HG02970 (cell line): ENCODE results near the gene PTK6.
A peak's percentile ranks its signal among the peaks of the same experiment; 100 is the strongest.

Experiments used
- ATAC-seq: cut with Tn5 transposase; IDR thresholded peaks from one replicate; pipeline ENCODE4 v1.9.1; 2021; ENCODE audit warnings: mild to moderate bottlenecking, moderate library complexity, moderate number of reproducible peaks; ENCODE audit not compliant: unreplicated experiment, low FRiP score

PTK6 gene

DNA sequence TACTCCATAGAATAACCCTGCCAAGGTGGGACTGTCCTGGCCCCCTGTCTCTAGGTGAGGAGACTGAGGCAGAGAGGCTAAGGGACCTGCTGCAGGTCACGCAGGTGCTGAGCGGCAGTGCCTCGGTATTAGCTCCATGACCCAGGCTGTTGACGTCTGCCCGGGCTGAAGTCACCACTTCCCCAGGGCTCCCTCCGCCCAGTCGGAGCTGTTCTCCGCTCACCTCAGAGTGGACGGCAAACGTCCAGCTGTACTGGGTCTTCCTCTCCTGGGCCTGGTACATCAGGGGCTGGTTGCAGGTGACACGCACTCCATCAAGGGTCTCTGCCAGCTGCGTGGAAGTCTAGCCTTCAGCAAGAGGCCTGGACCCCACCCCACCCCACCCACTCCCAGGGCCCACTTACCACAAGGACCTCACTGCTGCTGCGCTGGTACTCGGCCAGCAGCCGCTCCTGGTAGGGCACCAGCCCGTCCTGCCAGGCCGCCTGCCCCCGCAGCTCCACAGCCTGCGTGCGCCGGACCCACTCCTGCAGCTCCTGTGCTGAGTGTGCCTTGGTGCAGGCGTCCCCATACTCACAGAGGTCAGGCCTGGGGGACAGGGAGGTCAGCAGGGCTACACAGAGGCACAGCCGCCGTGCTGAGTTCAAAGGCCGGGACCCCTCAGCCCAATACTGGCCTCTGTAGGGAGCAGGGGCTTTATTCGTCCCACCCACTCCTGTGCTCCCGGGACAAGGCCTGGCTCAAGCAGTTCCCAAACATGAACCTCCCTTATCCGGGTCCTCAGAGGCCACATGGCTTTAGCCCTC is 33.3 kb upstream of the PTK6 start:
- ATAC-seq, result no peak

DNA sequence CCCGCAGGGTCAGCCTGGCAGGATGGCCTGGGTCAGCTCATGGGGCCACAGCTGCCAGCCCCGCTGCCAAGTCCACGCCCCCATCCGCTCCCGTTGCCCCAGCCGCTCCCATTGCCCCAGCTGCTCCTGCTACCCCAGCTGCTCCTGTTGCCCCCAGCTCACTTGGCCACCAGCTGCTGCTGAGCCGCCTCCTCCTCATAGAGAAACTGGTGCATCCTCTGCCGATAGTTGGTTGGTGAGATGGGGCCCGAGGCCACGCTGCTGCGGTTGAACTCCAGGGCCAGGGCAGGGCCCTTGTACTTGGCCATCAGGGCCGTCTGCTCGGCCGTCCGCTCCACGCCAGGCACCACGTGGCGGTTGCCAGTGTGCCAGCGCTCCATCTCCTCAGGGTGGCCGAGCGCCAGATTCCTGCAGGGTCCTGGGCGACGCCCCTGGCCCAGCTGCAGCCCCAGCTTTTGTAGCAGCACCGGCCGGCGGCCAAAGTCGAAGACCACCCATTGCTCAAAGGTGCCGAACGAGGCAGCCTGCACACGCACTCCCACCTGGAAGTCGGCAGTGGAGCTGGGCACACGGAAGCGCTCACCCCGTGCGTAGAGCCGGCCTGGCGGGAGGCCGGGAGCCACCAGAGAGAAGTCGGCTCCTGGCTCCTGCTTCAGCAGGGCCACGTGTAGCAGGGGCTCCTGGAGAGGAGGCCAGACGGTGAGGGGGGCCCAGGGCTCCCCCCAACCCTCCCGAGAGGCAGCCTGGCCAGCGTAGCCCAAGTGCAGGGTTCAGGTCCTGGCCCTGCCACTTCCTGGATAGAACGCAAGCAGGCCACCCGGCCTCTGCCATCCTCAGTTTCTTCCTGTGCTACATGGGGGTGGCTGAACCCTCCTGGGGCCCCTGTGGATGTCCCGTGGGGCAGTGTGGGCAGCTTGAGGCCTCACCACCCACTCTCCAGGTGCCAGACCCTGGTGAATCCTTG is 32.1 kb upstream of the PTK6 start:
- ATAC-seq, result no peak

DNA sequence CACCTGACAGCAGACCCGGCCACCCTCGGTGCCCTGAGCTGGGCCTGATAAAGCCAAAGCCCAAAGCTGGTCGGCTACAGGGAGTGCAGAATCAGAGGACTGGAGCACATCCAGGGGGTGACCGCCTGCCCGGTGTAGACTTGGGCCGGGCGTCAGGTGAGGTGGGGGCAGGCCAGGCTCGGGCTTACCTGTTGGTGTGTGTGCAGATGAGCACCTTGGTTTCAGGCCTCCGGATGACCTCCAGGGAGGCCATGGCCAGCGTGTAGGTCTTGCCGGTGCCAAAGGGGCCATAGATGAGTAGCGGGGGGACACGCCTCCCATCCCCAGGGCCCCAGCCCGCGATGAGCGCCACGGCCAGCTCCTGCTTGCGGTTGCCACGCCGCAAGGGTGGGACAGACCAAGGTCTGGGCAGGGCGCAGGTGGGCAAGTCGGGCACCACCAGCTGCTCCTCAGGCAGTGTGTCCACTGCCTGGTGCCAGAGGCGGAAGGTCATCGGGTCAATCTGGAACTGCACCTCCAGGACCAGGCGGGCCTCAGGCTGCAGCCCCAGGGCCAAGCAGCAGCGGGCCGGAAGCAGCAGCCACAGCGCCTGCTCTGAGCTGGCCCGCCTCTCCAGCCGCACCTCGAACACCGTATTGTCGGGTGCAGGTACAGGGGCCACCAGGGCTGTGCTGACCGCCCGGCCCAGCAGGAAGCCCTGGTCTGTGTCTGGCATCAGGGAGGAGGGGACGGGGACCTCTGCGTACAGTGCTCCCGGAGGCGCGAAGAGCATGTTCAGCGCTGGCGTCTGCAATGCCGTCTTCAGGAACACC is 31.2 kb upstream of the PTK6 start:
- ATAC-seq, result peak; percentile 39

DNA sequence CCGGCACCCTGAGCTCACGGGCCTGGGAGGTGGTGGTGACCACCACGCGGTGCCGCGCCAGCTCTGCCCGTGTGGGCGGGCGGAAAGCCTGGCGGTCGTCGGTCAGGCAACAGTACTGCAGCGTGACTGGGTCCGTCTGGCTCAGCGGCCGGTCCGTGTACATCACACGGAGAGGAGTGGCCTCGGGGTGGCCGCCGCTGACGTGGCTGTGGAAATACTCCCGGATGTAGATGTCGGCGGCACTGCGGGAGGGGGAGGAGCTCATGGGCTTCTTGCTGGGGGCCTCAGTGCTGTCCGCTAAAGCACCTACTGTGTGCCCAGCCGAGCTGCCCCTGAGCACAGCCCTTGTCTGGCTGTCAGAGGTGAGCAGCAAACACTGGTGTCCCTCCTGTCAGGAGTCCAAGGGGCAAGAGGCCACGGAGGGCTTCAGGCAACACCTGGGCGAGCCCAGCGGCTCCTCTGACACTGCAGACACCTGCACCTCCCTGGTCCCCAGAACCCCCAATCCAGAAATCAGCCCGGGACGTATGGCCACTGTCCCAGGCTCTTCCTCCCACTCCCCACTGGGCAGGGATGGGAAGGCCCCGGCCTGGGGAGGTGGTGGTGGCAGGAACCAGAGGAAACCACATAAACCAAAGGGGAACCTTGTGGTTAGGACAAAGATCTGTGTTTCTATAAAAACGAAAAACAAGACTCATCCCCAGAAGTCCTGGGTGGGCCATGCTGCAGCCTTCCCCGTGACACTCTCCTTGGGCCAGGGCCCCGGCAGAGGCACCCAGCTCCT is 30.4 kb upstream of the PTK6 start:
- peak; percentile 62 for ATAC-seq

DNA sequence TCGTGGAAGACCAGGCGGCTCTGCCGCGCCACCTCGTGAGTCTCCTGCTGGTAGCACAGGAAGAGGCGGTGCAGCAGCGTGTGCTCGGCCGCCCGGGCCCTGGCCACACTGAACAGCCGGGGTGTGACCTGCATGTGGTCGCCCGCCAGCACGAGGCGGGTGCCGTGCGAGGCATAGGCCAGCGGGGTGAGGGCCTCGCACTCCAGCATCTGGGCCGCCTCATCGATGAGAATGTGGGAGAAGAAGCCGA is 29.9 kb upstream of the PTK6 start:
- ATAC-seq, result no peak

DNA sequence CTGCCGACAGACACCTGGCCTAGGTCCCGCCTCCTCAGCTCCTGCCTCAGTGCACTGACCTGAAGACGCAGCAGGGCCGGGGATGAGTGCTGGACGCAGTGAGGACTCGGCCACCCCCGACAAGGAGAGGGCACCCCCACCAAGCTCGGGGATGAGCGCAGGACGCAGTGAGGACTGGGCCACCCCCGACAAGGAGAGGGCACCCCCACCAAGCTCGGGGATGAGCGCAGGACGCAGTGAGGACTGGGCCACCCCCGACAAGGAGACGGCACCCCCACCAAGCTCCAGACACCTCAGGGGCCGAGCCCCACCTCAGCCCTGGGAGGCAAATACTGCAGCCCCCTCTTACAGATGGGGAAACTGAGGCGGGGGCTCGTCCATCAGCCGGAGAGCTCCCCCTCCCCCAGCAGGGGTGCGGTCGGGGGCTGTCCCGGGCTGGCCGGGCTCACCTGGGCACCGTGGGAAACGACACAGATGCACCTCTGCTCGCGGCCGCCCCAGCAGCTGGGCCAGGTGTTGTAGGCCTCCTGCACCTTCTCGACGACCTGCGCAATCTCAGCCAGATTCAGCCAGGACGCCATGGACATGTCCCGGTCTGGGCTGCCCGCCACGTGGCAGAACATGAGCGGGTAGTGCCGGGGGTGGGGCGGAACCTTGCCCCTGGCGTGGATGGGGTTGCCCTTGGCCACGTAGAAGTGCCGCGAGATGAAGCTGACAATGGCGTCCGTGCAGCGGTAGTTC is 29.4 kb upstream of the PTK6 start:
- ATAC-seq, result no peak

DNA sequence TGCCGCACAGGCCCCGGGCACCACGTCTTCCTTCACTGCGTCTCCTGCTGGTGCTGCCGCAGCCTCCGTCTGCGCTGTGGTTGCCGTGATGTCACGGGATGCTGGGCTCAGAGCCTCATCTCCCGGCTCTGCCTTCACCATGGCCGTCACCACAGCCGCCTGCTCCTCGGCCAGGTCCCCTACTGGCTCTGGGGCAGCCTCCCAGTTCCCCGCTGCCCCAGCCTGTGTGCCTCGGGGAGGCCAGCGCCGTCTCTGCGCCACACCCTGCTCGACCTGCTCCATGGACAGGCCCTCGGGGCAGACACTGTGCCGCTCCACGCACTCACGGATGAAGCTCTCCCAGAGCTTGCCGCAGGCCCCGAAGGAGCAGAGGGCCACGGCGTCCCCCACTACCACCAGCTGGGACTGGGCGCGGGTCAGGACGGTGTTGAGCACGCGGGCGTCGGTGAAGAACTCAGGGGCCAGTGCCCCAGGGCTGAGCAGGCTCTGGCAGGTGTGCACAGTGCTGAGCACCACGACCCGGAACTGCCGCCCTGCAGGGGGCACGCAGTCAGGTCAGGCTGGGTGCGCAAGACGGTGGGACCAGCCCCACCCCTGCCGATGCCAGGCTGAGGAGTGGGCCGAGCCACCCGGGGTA is 28.6 kb upstream of the PTK6 start:
- ATAC-seq, result no peak

DNA sequence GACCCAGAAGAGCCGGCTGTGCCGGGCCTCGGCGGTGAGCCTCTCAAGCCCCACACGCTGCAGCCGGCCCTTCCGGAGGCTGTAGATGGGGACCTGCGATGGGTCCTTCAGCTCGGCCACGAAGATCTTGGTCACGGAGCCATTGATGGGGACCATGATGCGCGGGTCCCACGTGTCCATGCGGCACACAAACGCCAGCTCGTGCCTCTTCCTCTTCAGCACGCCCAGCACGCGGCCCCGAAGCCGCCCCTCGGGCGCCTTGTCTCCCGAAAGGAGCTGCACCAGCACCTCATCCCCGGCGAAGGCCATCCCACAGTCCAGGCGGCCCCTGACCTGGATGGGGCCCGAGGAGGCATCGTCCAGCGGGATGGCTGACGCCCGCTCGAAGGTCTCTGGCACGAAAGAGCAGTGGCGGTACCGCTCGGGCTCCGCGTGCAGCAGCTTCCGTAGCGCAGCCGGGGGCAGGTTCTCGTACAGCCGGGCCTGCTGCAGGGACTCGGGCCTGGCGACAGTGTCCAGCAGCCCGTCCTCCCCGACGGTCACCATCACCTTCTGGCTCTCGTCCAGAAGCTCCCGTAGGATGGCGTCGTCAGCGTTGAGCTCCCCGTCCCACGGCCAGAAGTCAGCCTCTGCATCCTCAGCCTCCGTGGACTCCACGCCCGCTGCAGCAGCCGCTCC is 28.0 kb upstream of the PTK6 start:
- ATAC-seq, result no peak

DNA sequence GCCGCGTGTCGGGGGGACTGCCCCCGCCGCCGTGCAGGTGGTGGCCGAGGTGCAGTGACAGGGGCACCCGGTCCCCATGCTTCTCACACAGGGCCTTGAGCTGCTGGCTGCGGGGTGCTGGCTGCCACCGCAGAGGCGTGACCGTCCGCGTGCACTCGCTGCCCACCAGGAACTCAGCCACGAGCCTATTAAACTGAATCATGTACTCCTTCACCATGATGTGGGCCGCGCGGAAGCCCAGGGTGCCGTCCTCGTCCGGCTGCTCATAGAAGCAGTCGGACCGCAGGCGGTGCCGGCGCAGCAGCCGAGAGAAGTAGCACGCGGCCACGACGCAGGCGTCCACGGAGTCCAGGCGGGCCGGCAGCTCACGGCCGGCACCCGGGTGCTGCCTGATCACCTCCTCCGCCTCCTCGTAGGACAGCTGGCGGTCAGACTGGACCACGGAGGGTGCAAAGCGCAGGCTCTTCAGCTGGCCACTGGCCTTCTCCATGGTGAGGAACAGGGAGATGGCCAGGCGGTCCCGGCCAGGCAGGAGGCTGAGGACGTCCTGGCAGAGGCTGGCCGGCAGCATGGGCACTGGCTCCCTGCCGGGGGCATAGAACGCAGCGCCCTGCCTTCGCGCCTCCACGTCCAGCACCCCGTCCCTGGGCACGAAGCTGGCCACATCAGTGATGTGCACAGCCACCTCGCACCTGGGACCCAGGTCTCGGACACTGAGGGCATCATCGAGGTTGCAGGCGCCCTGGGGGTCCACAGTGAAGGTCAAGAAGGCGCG is 27.0 kb upstream of the PTK6 start:
- ATAC-seq, result no peak

DNA sequence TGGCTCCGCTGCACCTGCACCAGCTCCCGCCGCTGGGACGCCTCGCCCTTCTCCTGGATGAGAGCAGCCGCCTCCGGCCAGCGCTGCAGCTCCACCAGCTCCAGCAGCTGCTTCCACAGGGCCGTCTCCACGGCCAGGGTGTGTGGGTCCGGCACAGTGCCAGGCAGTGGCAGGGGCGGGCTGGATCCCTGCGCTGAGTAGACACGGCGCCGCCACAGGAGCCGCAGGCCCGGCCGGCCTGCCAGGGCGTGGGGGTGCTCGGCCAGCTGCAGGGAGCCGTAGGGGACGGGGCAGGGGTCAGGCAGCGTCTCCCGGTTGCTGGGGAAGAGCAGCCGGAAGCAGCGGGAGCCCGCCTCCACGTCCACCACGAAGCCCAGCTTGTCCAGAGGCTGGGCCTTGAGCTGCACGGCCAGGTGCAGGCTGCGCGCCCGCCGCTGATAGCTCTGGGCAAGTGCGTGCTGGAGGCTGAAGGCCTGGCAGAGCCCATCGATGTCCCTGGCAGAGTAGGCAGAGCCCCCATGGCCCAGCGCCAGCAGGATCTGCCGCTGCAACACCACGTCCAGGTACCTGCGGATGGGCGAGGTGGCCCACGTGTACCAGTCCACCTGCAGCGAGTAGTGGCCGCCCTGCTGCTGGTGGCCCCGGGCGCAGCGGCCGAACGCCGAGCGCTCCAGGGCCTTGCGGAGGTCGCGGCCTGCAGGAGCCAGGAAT is 26.2 kb upstream of the PTK6 start:
- ATAC-seq, result no peak

DNA sequence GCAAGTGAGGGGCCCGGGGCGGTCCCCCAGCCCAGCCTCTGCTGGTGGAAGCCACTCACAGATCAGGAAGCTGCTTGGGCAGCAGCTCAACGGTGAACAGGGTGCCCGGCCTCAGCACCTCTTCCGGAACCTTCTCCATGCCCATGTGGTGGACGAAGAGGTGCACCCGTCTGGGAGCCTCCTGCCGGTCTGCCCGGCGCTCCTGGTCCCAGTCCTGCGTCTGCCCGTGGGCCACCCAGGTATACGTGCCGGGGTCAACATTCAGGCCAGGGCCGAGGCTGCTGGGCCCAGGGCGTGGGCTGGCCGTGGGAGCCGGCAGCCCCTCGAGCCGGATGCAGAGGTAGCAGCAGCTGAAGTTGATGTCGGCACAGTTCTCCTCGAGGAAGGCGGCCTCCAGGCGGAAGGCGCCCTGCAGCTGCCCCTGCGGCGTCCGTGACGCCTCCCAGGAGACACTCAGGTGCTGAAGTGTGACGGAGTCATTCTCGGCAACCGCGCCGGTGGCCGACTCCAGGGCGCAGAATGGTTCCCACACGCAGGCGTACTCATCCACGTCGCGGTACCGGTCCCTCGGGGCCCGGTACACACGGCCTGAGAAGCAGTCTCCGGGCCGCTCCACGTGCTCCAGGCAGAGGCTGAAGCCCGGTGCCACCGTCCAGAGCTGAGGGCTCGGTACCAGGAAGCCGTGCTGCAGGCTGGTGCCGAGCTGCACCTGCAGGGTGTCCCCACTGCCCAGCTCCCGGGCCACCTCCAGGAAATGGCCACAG is 25.5 kb upstream of the PTK6 start:
- ATAC-seq, result no peak

DNA sequence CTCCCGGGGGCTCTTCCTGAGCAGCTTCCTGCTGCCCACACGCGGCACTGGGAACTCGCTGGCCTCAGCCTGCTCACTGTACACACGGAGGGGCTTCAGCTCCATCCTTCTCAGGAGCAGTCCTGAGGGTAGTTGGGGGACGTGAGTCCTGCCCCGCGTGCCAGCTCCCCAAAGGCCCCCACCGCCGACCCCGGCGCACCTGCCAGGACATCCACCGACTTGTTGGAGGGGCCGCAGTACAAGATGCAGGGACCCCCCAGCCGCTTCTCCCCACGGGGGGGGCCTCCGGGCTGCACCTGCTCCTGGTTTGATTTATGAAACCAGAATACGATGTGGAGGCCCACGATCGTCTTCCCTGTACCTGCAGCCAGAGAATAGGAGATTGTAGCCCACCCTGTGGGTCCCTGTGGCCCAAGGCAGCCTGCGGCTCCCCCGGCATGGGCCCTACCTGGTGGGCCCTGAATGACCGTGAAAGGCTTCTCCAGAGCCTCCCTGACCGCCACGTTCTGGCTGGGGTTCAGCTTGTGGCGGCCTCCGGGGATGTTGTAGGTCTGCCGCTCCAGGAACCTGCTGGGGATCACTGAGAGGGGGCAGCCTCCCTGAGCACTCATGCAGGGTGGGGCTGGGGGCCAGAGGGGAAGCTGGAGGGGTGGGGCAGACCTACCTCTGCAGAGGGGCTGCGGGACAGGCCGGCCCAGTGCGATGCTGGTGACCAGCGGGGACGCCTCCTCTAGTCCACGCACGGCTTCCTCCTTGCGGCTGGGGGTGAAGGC is 24.6 kb upstream of the PTK6 start:
- no peak for ATAC-seq

DNA sequence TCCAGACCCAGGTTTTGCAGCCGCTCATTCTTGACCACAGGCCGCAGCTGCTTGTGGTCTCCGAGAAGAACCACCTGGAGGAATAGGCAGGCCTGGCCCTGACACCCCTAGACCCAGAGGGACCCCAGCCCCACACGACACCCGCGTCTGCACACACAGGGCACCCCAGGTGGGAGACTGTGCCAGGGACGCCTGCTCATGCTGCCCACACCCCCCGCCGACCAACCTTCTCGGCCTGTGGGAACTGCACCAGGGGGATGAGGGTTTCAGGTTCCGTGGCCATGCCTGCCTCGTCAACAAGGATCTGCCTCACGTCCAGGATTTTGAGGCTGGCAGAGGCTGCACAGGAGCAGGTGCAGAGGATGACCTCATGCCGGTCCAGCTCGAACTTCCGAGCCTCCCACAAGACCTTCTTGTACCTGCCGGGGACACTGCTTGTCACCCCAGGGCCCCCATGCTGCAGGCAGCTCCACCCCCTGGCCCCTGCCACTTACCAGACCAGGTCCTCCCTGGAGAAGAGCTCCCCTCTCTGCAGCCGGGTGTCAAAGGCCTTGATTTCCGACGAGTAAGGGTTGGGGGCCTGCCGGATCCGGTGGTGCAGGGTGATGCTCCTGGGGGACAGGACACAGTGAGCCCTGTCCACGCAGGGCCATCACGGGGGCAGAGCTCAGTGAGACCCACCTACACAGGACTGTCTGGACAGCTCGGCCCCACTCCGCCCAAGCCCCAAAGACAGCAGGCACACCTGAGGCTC is 23.9 kb upstream of the PTK6 start:
- no peak for ATAC-seq

DNA sequence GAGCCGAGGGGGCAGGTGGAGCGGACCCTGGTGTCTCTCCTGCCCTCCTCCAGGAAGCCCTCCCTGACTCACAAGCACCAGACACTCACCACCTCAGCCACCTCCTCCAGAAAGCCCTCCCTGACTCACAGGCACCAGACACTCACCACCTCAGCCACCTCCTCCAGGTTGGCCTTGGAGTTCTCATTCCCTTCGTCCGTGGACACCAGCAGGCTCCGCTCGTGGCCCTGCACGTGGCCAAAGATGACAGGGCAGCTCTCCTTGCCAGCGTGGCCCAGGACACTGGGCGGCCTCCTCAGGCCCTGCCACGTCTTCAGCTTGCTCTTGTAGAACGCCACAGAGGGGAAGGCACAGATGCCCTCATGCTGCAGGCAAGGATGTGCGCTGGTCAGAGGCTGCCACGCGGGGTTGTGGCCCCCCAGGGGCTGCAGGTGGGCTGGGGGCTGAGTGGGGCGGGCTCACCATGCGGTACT is 23.2 kb upstream of the PTK6 start:
- no peak for ATAC-seq
